Measurements from ENCODE around the gene MDM2.

Gene MDM2

GRCh38 chr12:68773582-68773981 lies 34.4 kb upstream of the MDM2 start:
- TF ChIP-seq CTCF (IDR thresholded peaks at IDR 0.05; ENCODE audit: control insufficient read depth, extremely low read depth, insufficient read depth) = no peak
- H3K4me3 ChIP-seq (ENCODE audit: low read depth, low read length) = no peak overlapping the region
- no peak for DNase-seq (ENCODE audit: low read depth)

GRCh38 chr12:68775121-68775630 lies 32.8 kb upstream of the MDM2 start:
- H3K4me3 ChIP-seq (ENCODE audit: low read depth, low read length) = no peak overlapping the region
- DNase-seq (ENCODE audit: low read depth) = no peak
- no peak for TF ChIP-seq CTCF (IDR thresholded peaks at IDR 0.05; ENCODE audit: control insufficient read depth, extremely low read depth, insufficient read depth)

- no peak overlapping the region for H3K4me3 ChIP-seq (ENCODE audit: low read depth, low read length)
- no peak for TF ChIP-seq CTCF (IDR thresholded peaks at IDR 0.05; ENCODE audit: control insufficient read depth, extremely low read depth, insufficient read depth)
- DNase-seq (ENCODE audit: low read depth) = no peak
Measured at GRCh38 chr12:68776976-68777610, 30.9 kb upstream of the MDM2 start.

GRCh38 chr12:68779280-68779679 lies 28.7 kb upstream of the MDM2 start:
- no peak overlapping the region for H3K4me3 ChIP-seq (ENCODE audit: low read depth, low read length)
- no peak for DNase-seq (ENCODE audit: low read depth)
- TF ChIP-seq CTCF (IDR thresholded peaks at IDR 0.05; ENCODE audit: control insufficient read depth, extremely low read depth, insufficient read depth) = no peak

- no peak for DNase-seq (ENCODE audit: low read depth)
- TF ChIP-seq CTCF (IDR thresholded peaks at IDR 0.05; ENCODE audit: control insufficient read depth, extremely low read depth, insufficient read depth) = no peak
- H3K4me3 ChIP-seq (ENCODE audit: low read depth, low read length) = no peak overlapping the region
Measured at GRCh38 chr12:68780731-68781130, 27.2 kb upstream of the MDM2 start.

GRCh38 chr12:68781728-68782127 lies 26.2 kb upstream of the MDM2 start:
- TF ChIP-seq CTCF (IDR thresholded peaks at IDR 0.05; ENCODE audit: control insufficient read depth, extremely low read depth, insufficient read depth) = no peak
- DNase-seq (ENCODE audit: low read depth) = no peak
- H3K4me3 ChIP-seq (ENCODE audit: low read depth, low read length) = no peak overlapping the region

GRCh38 chr12:68784015-68784414 lies 24.0 kb upstream of the MDM2 start:
- no peak for DNase-seq (ENCODE audit: low read depth)
- TF ChIP-seq CTCF (IDR thresholded peaks at IDR 0.05; ENCODE audit: control insufficient read depth, extremely low read depth, insufficient read depth) = no peak
- H3K4me3 ChIP-seq (ENCODE audit: low read depth, low read length) = no peak overlapping the region

All from LNCaP clone FGC (cell line).